ENCODE results near the gene C1orf21.

The C1orf21 gene

DNA sequence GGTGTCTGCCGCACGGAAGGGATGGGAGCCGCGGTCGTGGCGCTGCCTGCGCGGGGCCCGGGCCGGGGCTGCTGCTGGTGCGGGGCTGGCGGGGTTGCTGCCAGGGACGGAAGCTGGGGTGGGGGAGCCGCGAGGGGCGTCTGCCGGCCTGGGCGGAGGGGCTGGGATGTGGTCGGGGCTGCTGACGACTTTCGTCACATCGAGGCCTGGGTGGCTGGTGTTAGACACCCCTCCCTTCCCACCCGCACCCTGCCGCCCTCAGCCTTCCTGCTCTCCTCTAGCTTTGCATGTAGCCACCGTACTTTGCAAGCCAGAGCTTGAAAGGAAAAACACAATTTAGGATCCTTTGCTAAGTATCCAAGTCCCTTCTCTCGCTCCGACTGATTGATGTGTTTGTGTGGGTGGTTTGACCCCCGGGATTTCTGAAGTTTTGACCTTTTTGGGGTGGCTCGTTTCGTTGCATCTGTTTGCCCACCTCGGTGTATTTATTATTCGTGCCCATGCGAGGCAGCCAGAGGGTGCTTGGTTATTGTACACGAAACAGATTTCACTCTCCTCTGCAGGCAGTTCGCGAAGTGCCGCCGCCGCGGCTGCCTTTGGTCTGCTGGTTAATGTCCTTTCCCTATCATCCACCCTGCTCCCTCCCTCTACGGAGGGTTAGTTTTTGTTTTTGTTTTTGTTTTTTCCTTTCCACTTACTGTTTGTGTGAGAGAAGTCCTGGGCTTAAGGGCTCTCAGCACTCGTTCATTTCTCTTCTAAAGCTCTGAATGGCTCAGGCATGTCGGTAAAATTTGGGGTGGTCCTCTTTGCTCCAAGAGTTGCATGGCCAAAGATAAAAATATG is 868 bp downstream of the C1orf21 start:
- DNase-seq: peak; percentile 6

DNA sequence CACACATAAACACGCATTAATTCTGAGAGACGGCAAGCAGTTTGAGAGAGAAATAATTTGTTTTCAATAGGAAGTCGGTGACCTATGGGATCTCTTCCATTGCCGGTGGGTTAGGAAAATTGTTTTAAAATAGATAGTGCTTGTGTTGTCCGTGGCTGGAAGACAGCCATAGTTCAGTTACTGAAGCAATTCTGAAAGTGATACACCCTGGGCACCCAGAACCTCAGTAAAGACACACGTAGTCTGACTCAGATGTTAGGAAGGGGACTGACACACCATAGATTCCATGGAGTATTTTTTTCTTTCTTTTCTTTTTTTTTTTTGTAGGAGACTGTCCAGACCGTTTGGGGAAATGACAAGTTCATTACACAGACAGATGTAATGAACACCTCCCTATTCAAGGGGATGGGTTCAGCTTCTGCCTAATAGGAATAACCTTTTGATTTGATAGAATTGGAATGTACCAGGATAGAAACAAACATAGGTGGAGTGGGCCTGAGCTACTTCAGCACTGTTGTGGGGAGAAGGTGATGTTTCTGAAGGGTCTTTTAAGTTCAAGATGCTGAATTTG is 1.6 kb downstream of the C1orf21 start:
- DNase-seq: no peak

DNA sequence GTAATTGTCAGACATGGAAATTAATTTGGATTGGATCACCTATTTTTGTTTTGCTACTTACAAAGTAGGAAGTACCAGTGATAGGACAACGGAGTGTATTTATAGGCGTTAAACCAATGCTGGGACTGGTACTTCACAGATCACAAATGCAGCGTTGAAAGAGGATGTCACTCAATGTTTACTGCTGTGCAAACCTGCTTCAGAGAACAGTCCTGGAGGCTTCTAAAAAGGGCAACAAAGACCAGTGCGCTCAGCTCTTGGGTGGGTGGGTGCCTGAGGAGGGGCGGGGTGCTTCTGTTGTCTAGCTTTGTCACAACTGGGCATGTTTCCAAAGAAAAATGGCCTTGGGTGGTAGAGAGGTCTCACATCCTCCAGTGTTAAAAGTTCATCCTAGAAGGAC is 2.1 kb downstream of the C1orf21 start:
- DNase-seq: no peak

DNA sequence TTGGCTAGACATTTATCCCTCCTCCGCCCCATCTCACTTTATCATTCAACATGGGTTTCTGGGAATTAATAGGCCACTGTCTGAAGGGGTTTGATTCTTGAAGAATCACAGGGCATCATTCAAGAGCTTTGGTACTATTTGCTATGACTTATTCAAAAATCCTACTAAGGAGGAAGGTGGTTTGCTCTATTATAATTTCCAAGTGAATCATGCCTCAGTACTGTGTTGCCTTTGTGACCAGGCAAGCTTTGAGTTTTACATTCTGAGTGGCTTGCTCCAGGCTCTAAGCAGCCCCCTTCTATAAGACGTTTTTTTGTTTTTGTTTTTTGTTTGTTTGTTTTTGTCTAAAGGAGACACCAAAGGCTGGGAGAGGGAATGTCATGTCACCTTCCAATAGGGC is 2.6 kb downstream of the C1orf21 start:
- DNase-seq: no peak

DNA sequence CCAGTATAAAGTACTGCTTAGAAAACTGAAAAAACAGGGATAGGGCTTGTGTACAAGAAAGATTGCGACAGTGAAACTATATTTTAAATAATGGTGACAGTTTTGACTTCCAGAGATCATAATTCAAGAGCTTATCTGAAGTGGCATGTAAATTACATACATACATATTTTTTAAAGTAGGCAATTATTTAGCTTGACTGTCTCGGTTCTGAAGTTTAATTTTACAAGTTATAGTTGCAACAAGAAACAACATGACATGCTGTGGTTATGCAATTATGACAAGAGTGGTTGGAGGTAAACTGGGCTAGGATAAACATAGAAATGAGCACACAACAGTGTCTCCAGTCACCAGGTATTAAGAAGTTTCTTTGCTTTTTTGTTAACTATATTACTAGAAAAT is 4.1 kb downstream of the C1orf21 start:
- DNase-seq: no peak

DNA sequence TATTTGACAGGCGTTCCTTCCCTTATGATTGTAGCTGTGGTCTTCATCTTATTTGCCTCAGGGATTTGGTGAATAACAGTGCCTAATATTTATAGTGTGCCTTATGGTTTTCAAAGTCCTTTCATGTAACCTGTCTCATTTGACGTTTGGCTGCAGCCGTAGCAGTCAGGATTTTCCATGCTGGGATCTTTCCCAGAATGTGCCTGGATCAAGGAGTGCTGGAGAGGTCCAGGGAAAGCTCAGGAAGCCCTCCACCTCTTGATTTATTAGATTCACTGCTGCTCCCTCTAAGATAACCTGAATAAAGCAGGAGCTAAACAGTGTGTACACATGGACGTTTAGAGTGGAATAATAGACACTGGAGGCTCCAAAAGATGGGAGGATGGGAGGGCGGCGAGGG is 5.2 kb downstream of the C1orf21 start:
- no peak for DNase-seq

DNA sequence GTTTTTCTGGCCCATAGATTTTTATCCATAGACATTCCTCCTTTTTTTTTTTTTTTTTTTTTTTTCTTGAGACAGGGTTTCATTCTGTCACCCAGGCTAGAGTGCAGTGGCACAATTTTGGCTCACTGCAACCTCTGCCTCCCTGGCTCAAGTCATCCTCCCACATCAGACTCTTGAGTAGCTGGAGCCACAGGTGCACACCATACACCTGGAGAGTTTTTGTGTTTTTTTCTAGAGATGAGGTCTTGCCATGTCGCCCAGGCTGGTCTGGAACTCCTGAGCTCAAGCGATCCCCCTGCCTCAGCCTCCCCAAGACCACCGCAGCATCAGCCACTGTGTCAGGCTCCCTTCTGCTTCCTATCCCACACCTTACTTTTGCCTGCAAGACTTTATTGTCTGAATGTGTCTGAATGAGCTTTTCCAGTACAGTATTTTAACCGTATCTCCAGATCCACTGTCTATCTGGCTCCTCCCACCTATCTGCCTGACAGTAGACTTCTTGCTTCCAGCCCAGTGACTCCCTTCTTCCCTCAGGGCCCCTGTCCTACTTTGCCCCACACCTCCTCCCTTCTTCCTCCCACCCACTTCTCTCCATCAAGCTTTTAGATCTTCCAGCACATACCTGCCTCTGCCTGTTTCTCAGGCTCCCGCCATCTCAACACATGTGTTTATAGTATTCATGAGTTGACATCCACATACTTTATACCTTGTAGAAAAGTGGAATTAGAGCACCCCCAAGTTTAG is 6.1 kb downstream of the C1orf21 start:
- no peak for DNase-seq

DNA sequence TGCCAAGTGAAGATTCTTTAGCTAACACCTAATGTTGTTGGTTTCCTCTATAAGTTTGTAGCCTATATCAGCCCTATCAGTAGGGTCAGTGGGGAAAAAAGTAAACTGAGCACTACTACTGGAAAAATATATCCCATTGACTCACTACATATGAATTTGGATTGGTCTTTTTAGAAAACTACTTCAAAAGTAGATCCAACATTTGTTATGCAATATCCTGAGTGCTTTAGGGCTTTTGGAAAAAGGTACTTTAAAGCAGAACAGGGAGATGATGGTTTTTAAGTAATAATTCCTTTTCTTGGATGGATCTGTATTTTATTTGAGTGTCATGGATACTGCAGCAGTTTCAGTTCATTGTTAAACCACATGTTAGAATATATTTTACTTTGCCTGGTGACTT is 7.1 kb downstream of the C1orf21 start:
- no peak for DNase-seq

DNA sequence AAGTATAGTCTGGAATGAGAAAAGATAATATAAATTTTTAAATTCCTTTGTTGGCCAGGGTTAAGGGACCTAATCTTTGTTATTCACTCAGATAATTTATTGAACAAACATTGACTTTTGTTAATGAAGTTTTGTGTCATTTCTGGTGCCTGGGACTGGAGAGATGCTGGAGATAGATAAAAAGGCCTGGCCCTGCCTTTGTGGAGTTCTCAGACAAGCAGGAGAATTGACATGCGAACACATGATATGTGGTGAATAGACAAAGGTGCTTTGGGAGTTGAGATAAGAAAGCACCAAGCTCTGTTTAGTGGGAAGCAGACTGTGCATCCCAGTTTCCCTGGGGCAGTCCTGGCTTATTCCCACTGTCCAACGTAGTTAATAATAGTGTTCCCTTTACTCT is 8.5 kb downstream of the C1orf21 start:
- no peak for DNase-seq

DNA sequence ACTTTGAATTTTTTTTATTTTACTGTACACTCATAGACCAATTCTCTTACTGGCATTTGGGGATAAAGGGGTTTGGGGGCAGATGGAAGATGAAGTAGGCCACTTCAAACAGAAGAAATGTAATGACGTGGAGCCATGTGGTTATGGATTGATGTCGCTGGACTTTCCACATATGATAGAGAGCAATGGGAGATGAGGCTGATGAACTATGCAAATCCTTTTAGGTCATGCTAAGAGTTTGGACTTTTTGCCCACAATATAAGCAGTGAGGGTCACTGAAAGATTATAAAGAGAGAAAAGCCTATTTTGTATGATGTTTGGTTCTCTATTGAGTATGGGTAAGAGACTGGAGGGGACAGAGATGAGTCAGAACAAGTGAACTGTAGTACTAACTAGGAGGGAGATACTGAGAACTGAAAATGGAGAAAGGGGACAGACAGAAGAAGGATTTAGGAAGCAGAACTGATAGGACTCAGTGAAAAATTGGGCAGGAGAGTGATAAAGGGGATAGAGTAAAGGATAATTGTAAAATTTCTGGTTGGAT is 9.2 kb downstream of the C1orf21 start:
- DNase-seq: no peak

DNA sequence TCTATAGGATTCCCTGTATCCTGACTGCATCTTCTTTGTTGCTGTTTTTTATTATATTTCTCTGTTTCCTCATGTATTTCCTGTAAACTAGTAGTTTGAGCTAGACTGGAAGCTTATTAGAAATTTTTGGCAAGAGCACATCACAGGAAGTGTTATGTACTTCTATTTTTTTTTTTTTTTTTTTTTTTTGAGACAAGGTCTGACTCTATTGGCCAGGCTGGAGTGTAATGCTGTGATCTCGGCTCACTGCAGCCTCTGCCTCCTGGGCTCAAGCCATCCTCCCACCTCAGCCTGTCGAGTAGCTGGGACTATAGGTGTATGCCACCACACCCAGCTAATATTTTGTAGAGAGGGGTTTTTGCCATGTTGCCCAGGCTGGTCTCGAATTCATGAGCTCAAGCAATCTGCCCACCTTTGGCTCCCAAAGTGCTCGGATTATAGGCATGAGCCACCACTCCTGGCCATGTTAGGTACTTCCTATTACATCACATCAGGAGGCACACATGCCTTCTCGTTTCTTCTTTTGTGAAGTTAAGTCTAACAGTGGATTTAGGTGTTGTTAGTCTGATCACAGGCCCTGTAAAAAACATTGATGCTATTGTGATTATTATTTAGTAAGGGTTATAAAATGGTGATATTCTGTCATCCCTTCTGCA is 12.5 kb downstream of the C1orf21 start:
- DNase-seq: no peak

DNA sequence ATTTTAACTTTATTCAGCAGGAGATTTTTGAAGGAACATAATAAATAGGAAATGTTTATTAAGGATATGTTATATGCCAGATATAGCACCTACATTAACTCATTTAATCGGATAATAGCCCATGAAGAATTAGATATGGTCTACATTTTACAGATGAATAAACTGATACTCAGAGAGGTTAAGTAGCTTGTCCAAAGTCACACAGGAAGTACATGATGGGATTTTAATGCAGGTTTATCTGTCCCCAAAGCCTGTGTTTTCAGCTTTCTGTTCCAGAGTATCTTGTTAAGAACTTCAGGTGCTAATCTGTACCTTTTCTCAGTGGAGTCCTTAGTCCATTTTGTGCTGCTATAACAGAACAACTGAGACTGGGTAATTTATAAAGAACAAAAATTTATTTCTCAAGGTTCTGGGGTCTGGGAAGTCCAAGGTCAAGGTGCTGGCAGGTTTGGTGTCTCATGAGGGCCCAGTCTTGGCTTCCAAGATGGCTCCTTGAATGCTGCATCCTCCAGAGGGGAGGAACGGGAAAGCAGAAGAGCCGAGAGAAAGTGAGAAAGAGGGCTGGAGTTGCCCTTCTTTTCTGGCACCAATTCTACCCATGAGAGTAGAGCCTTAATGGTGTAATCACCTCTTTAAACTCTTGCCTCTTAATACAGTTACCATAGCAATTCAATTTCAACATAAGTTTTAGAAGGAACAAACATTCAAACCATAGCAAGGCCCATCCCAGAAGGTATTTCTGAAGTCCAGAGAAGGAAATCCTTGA is 17.3 kb downstream of the C1orf21 start:
- DNase-seq: no peak

DNA sequence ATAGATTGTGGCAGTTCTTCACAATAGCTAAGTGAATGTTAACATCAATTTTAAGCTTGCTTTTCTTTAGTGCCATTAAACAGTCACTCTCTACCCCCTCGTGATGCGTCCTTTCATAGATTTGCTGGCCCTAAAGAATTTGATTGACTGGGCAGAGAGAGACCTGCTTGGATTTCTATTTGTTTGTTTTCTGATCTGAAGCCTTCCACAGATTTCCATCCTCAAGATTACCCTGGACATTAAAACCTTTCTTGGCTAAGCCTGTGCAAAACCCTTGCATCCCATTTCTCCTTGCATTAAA is 17.8 kb downstream of the C1orf21 start:
- DNase-seq: no peak

DNA sequence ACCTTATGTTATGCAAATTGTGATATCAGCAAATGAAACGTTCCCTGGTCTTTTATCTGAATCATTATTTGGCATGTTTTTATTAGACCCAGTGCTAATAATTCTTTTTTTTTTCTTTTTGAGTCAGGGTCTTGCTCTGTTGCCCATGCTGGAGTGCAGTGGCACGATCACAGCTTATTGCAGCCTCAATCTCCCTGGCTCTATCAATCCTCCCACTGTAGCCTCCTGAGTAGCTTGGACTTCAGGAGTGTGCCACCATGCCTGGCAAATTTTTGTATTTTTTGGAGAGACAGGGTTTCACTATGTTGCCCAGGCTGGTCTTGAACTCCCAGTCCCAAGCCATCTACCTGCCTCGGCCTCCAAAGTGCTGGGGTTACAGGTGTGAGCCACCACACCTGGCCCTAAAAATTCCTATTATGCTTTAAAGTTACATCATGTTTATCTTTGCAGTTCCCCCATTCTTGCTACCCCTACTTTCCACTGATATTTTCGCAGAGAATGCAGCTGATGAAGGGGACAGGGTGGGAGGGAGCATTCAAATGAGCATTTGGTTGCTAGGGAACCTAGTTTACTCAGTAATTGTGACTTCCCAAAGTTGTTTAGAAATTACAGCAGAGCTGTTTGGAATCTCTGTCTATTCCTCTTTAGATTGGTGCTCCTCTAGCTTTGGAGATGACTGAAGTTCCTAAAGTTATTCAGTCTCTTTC is 18.4 kb downstream of the C1orf21 start:
- DNase-seq: no peak

DNA sequence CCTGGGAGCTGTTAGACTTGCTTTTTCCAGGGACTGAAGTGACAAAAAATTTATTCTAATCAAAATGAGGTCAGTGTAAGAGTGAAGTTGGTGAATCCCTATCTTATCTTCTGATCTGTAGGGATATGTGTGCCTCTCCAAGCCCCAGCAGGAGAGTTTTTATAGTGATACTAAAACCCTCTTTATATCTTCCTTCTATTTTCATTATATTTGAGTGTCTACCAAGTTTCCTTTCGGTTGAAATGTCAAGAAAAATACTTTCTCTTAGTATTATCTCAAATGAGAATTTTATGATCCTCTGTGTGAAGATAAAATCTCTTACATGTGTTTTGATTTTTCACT is 18.9 kb downstream of the C1orf21 start:
- DNase-seq: no peak

DNA sequence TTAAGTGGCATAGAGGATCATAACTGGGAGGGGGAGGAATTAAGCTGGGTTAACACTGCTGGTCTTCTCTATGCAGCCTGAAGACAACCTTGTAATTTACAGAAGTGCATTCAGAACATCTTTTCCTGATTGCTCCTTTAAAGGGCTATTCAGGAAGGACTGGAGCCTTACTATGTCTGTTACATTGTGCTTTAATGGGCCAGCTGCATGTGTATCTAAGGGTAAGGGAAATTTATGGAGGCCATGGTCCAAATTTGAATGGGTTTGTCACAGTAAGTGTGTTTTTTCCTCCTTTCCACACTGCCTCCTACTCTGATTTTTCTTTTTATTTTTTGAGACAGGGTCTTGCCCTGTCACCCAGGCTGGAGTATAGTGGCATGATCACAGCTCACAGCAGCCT is 19.6 kb downstream of the C1orf21 start:
- no peak for DNase-seq

DNA sequence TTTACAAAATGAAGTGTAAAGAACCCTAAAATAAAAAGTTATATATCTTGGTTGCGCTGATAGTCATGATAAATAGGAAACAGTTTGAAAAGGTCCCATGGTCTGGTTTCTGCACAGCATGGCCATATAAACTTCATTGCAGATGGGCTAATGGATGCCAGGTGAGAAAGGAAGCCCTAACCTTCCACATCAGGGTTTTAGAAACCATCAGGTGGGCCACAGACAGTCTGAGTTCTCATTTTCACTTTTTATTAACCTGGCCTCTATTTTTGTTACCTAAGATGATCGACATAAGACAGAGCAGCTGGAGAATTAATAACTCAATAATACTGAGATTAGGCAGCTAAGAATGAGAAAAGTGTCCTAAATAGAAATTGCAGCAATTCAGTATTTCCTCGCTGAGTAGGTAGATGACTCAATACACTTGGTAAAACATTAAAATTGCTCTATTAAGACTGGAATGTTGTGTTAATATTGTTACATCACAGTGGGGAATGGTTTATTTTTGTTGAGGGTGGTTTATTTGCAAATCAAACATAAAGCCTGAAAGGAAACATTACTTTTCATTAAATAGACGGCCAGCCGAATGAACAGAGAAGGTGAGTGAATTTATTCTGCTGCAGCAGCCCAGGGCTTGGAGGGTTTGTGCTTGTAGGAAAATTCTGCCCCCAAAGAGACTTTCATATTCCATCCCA is 21.1 kb downstream of the C1orf21 start:
- DNase-seq: no peak

DNA sequence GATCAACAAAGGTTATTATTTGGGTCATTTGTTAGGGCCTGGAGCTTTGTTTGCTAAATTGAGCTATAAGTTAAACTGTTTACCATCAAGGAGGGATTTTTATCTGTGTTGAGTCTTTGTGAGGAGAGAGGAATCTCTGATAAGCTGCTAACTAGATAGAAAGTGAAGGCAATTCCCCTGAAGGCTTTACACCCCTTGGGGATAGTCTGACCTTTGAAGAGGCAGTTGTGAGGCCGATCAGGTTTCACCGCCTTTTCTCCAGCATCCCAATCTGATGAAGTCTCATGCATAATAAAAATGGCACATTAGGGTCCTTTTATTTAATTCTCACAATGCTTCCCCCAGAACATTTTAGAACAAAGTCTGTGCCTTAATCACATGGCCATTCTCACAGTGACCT is 21.8 kb downstream of the C1orf21 start:
- no peak for DNase-seq

DNA sequence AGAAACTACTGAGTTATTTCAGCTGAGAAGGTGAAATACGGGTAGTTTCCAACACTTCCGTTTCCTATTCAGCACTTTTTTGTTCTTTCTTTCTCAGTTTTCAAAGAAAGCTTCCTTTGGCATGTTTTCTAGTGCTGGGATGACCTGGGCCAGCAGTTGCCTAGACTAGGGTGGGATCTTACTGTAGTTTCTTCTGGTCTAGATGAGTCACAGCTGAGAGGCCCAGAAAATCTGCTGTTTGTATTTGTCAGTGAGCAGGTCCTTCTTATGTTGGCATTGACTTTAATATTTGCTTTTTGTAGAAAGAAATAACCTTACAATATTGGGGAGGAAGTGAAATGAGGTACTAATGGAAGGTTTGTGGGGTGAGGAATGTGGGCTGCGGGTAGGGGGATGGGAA is 22.2 kb downstream of the C1orf21 start:
- no peak for DNase-seq

DNA sequence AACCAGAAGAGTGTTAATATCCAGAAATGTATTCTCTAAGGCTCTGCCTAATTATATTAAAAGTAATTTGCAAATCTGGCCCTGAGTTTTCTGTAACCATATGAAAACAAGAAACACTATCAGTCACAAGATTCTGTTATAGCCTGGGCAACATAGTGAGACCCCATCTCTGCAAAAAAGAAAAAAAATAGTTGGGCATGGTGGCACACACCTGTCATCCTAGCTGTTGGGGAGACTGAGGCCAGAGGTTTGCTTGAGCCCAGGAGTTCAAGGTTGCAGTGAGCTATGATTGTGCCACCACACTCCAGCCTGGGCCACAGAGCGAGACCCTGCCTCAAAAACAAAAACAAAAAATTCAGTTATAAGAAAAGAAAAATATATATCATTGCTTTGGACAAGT is 25.6 kb downstream of the C1orf21 start:
- DNase-seq: no peak

DNA sequence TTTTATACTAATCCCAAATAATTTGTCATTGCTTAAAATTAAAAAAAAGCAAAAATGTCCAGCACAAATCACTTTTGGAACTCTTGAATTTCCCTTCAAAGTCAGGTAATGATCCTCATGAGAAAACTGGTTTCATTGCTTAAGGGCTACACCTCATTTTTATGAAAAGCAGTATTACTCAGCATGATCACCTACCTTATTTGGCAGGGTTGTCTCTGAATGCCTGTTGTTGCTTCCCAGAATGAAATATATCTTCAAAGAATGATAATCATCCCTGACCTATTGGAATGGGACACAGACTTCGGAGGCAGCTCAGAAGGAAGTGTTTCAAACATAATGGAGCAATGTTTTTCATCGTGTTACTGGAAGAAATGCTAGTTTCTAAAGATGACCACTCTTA is 29.7 kb downstream of the C1orf21 start:
- no peak for DNase-seq

DNA sequence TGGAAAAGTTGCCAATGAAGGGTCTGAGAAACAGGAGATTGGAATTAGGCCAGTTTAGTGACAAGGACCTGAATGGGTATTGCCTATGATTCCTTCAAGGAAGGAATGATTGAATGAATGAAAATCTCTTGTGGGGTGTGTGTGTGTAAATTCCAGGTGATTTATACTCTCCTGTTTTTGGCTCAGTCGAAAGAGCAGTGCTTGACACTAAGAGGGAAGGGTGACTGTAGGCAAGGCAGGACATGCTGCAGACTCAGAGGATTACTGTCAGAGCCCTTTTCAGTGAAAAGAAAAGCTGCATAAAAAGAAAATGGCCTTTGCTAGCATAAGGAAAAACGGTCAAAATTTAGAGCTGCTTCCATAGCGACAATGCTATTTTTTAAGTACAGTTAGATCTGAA is 30.1 kb downstream of the C1orf21 start:
- no peak for DNase-seq
